BE2C (cell line): ENCODE data around the gene UBE3A.

Experiments used
- DNase-seq: peaks from one replicate; pipeline ENCODE4 v3.0.0-alpha.2; 2020
- H3K27me3 ChIP-seq: fragments of 250-450 bp; sonication (Bioruptor Pico); 2 replicates; pipeline ENCODE4 v1.5.1; 2020; ENCODE audit warnings: mild to moderate bottlenecking
- H3K36me3 ChIP-seq: fragments of 250-450 bp; sonication (Bioruptor Pico); 2 replicates; pipeline ENCODE4 v1.5.1; 2020; ENCODE audit warnings: mild to moderate bottlenecking
- H3K4me1 ChIP-seq: fragments of 250-450 bp; sonication (Bioruptor Pico); 2 replicates; pipeline ENCODE4 v1.5.1; 2020
- H3K4me3 ChIP-seq: 2 replicates; pipeline ENCODE4 v1.5.1; 2011; ENCODE audit warnings: low read depth, low read length
- H3K9me3 ChIP-seq: fragments of 250-450 bp; sonication (Bioruptor Pico); 2 replicates; pipeline ENCODE4 v1.5.1; 2020
- TF ChIP-seq, protein P1 (sequence below): IDR thresholded peaks from 2 replicates; pipeline ENCODE4 v1.5.1; 2012; ENCODE audit warnings: mild to moderate bottlenecking, low read depth, low read length

UBE3A gene

DNA sequence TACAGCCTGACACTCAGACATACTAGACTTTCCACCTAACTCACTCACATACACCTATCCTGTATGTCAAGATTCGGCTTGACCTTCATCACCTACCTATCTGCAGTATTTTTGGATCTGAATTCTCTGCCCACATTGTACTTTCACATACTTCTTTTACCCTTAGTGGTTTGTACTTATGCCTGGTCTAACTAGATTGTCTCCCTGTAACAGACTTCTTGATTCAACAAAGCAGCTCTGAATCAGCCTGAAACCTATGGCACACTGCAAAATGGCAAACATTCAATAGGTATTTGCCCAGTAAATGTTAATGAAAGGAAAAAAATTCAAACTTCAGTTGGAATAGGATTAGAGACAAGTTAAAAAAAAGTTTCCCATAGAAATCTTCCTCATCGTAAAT lies 106.5 kb downstream of the UBE3A start:
- TF ChIP-seq, protein P1, sequence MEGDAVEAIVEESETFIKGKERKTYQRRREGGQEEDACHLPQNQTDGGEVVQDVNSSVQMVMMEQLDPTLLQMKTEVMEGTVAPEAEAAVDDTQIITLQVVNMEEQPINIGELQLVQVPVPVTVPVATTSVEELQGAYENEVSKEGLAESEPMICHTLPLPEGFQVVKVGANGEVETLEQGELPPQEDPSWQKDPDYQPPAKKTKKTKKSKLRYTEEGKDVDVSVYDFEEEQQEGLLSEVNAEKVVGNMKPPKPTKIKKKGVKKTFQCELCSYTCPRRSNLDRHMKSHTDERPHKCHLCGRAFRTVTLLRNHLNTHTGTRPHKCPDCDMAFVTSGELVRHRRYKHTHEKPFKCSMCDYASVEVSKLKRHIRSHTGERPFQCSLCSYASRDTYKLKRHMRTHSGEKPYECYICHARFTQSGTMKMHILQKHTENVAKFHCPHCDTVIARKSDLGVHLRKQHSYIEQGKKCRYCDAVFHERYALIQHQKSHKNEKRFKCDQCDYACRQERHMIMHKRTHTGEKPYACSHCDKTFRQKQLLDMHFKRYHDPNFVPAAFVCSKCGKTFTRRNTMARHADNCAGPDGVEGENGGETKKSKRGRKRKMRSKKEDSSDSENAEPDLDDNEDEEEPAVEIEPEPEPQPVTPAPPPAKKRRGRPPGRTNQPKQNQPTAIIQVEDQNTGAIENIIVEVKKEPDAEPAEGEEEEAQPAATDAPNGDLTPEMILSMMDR = no peak
- Histone ChIP-seq H3K27me3 (no peaks in the 10 kb centered on the region), H3K9me3 (no peaks in the 10 kb centered on the region), H3K4me1 (peaks cover 8% of the 10 kb centered on the region; the same call in 1 of the 2 replicates), H3K4me3 (no peak overlapping the region), H3K36me3 (peaks cover 2% of the 10 kb centered on the region)
- no peak for DNase-seq

DNA sequence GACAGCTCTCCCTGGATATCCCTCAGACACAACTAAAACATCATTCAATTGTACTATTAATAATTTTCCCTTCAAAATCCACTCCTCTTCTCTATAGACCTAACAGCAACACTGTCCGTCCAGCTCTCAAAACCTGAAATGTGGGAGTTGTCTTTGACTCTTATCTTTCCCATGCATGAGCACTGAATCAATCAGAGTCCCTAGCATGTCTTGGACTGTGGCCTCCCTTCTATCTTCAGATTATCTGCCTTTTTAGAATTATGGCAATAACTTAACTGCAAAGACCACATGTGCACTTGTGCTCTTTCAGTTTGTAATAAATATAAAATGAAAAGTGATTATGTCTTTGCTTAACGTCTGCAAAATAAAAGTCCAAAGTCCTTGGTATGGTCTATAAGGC lies 107.0 kb downstream of the UBE3A start:
- Histone ChIP-seq H3K4me3 (no peak overlapping the region), H3K4me1 (peaks cover 8% of the 10 kb centered on the region; the same call in 1 of the 2 replicates), H3K9me3 (no peaks in the 10 kb centered on the region), H3K27me3 (no peaks in the 10 kb centered on the region), H3K36me3 (no peaks in the 10 kb centered on the region; the same call in none of the 2 replicates)
- TF ChIP-seq, protein P1 = no peak
- no peak for DNase-seq

DNA sequence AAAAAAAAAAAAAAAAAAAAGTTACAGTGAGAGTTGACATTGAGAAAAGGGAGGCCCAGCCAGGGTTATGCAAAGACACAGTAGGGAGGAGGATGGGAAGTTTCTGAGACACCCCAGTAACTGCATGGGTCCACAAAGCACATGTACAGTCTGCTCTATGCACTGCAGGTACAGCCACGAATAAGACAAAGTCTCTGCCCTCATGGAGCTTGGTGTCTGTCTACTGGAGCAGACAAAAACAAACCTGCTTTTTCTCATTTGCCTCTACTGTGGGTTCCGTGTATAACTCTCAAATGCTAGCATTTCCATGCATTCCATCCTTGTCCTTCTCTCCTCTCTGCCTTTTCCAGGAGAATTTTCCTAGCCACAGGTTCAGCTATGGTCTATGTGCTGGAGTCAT lies 107.4 kb downstream of the UBE3A start:
- Histone ChIP-seq H3K4me1 (peaks cover 8% of the 10 kb centered on the region; the same call in 1 of the 2 replicates), H3K27me3 (no peaks in the 10 kb centered on the region), H3K36me3 (no peaks in the 10 kb centered on the region; the same call in none of the 2 replicates), H3K4me3 (no peak overlapping the region), H3K9me3 (no peaks in the 10 kb centered on the region)
- TF ChIP-seq, protein P1 = no peak
- no peak for DNase-seq

DNA sequence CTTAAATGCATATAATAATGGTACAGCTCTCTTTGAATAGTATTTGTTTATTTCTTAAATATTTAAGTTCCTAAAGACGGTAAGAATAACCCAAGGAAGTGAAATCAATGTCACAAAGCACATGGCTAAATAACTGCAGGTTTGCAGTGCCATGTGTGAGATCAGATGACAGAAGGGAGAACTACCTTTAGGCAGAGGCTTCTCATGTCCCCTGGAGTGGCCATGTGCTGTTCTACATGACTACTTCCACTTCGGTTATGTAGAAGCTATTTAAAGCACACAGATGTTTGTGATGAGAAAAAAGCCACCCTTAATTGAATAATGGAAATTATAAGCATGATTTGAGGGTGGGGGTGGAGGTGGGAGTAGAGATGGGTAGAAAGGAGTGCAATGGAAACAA lies 109.1 kb downstream of the UBE3A start:
- H3K4me1 ChIP-seq = peaks cover 8% of the 10 kb centered on the region; the same call in 1 of the 2 replicates
- TF ChIP-seq, protein P1 = no peak
- no peak for DNase-seq
- no peaks in the 10 kb centered on the region; the same call in none of the 2 replicates for H3K36me3 ChIP-seq
- no peaks in the 10 kb centered on the region for H3K27me3 ChIP-seq
- H3K4me3 ChIP-seq = no peak overlapping the region
- no peaks in the 10 kb centered on the region for H3K9me3 ChIP-seq

DNA sequence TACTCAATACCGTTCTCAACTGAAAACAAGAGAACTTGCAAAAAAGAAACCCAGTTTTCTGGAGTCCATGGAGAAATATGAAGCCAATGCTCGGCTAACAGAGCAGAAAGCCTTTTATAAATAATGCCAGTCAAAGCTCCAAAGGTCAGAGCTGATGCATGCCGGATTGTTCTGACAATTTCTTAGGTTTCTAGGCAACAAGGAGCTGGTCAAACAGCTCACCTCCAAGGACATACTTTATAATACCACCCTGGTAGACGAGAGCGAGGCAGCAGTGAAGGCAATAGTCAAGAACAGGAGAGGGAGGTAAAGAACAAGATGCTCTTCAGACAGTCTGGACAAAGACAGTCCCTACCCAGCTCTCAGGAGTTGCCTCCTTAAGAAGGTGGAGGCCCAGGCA lies 111.1 kb downstream of the UBE3A start:
- no peaks in the 10 kb centered on the region for H3K27me3 ChIP-seq
- no peak for DNase-seq
- H3K4me1 ChIP-seq = peaks cover 8% of the 10 kb centered on the region; the same call in 1 of the 2 replicates

GRCh38 chr15:25325187-25325586 lies 113.6 kb downstream of the UBE3A start:
- Histone ChIP-seq H3K4me3 (no peak overlapping the region), H3K27me3 (no peaks in the 10 kb centered on the region), H3K9me3 (no peaks in the 10 kb centered on the region), H3K4me1 (peaks cover 7% of the 10 kb centered on the region; the same call in 1 of the 2 replicates), H3K36me3 (no peaks in the 10 kb centered on the region; the same call in none of the 2 replicates)
- TF ChIP-seq, protein P1 = no peak
- no peak for DNase-seq

More for the DNA sequence above, 111.1 kb downstream of the UBE3A start:
- TF ChIP-seq, protein P1 = no peak
- H3K4me3 ChIP-seq = no peak overlapping the region
- H3K36me3 ChIP-seq = no peaks in the 10 kb centered on the region; the same call in none of the 2 replicates
- no peaks in the 10 kb centered on the region for H3K9me3 ChIP-seq
